ENCODE data around the gene LHX4.

Gene LHX4

GRCh38 chr1:180254854-180255253 is 24.8 kb downstream of the LHX4 start:
- TF ChIP-seq CREB1 (IDR thresholded peaks at IDR 0.05; ENCODE audit: low read depth) (no peak), MAX (IDR thresholded peaks at IDR 0.05) (no peak), EGR1 (IDR thresholded peaks at IDR 0.05) (no peak), ZBTB7A (IDR thresholded peaks at IDR 0.05; ENCODE audit: low read depth) (no peak), CEBPB (IDR thresholded peaks at IDR 0.05) (no peak), TAF1 (IDR thresholded peaks at IDR 0.05; ENCODE audit: low read depth) (no peak), EP300 (IDR thresholded peaks at IDR 0.05; ENCODE audit: borderline replicate concordance) (no peak), USF1 (IDR thresholded peaks at IDR 0.05) (no peak)

- TF ChIP-seq RAD21 (IDR thresholded peaks at IDR 0.05; ENCODE audit: low read depth) (no peak), TCF12 (IDR thresholded peaks at IDR 0.05; ENCODE audit: low read depth) (no peak), YY1 (IDR thresholded peaks at IDR 0.05; ENCODE audit: low read depth) (no peak), EP300 (IDR thresholded peaks at IDR 0.05; ENCODE audit: borderline replicate concordance) (no peak), USF1 (IDR thresholded peaks at IDR 0.05) (no peak), TAF1 (IDR thresholded peaks at IDR 0.05; ENCODE audit: low read depth) (no peak), TEAD4 (IDR thresholded peaks at IDR 0.05) (no peak), CEBPB (IDR thresholded peaks at IDR 0.05) (no peak)
Measured at GRCh38 chr1:180255536-180256340, 25.7 kb downstream of the LHX4 start.

GRCh38 chr1:180256341-180257027 is 26.4 kb downstream of the LHX4 start:
- TF ChIP-seq EGR1 (IDR thresholded peaks at IDR 0.05) (no peak), ZBTB7A (IDR thresholded peaks at IDR 0.05; ENCODE audit: low read depth) (no peak), TAF1 (IDR thresholded peaks at IDR 0.05; ENCODE audit: low read depth) (no peak)

- no peak for TF ChIP-seq MAX (IDR thresholded peaks at IDR 0.05)
- no peak for TF ChIP-seq CEBPB (IDR thresholded peaks at IDR 0.05)
- TF ChIP-seq FOXM1 (IDR thresholded peaks at IDR 0.05; ENCODE audit: borderline replicate concordance, low read depth) = no peak
- no peak for TF ChIP-seq EGR1 (IDR thresholded peaks at IDR 0.05)
- TF ChIP-seq TCF12 (IDR thresholded peaks at IDR 0.05; ENCODE audit: low read depth) = no peak
- TF ChIP-seq USF1 (IDR thresholded peaks at IDR 0.05) = no peak
- TF ChIP-seq EP300 (IDR thresholded peaks at IDR 0.05; ENCODE audit: borderline replicate concordance) = no peak
- TF ChIP-seq REST (IDR thresholded peaks at IDR 0.05; ENCODE audit: low read depth) = no peak
- no peak for TF ChIP-seq YY1 (IDR thresholded peaks at IDR 0.05; ENCODE audit: low read depth)
- no peak for TF ChIP-seq TEAD4 (IDR thresholded peaks at IDR 0.05)
- no peak for TF ChIP-seq CREB1 (IDR thresholded peaks at IDR 0.05; ENCODE audit: low read depth)
- no peak for TF ChIP-seq RAD21 (IDR thresholded peaks at IDR 0.05; ENCODE audit: low read depth)
- no peak for TF ChIP-seq ZBTB7A (IDR thresholded peaks at IDR 0.05; ENCODE audit: low read depth)
- TF ChIP-seq TAF1 (IDR thresholded peaks at IDR 0.05; ENCODE audit: low read depth) = no peak
- TF ChIP-seq NFIC (IDR thresholded peaks at IDR 0.05) = no peak
Measured at GRCh38 chr1:180257028-180257386, 26.9 kb downstream of the LHX4 start.

GRCh38 chr1:180257486-180257885 is 27.4 kb downstream of the LHX4 start:
- no peak for TF ChIP-seq TCF12 (IDR thresholded peaks at IDR 0.05; ENCODE audit: low read depth)
- no peak for TF ChIP-seq USF1 (IDR thresholded peaks at IDR 0.05)
- no peak for TF ChIP-seq ZBTB7A (IDR thresholded peaks at IDR 0.05; ENCODE audit: low read depth)
- TF ChIP-seq TAF1 (IDR thresholded peaks at IDR 0.05; ENCODE audit: low read depth) = no peak
- TF ChIP-seq CREB1 (IDR thresholded peaks at IDR 0.05; ENCODE audit: low read depth) = no peak
- TF ChIP-seq YY1 (IDR thresholded peaks at IDR 0.05; ENCODE audit: low read depth) = no peak
- TF ChIP-seq TEAD4 (IDR thresholded peaks at IDR 0.05) = no peak
- TF ChIP-seq EGR1 (IDR thresholded peaks at IDR 0.05) = no peak
- TF ChIP-seq EP300 (IDR thresholded peaks at IDR 0.05; ENCODE audit: borderline replicate concordance) = no peak
- no peak for TF ChIP-seq RAD21 (IDR thresholded peaks at IDR 0.05; ENCODE audit: low read depth)
- no peak for TF ChIP-seq FOXM1 (IDR thresholded peaks at IDR 0.05; ENCODE audit: borderline replicate concordance, low read depth)
- TF ChIP-seq CEBPB (IDR thresholded peaks at IDR 0.05) = no peak
- no peak for TF ChIP-seq NFIC (IDR thresholded peaks at IDR 0.05)
- TF ChIP-seq REST (IDR thresholded peaks at IDR 0.05; ENCODE audit: low read depth) = no peak
- no peak for TF ChIP-seq MAX (IDR thresholded peaks at IDR 0.05)

Data from Ishikawa (cell line).